Measurements from ENCODE around the gene IPO11. TPM values are rescaled to one million over a fixed set of nuclear protein-coding genes. Genes with fewer than 3 reads are reported as not detected.

IPO11 gene
- total RNA-seq, 1 experiment from 2014 or later, result 23.4 TPM

DNA sequence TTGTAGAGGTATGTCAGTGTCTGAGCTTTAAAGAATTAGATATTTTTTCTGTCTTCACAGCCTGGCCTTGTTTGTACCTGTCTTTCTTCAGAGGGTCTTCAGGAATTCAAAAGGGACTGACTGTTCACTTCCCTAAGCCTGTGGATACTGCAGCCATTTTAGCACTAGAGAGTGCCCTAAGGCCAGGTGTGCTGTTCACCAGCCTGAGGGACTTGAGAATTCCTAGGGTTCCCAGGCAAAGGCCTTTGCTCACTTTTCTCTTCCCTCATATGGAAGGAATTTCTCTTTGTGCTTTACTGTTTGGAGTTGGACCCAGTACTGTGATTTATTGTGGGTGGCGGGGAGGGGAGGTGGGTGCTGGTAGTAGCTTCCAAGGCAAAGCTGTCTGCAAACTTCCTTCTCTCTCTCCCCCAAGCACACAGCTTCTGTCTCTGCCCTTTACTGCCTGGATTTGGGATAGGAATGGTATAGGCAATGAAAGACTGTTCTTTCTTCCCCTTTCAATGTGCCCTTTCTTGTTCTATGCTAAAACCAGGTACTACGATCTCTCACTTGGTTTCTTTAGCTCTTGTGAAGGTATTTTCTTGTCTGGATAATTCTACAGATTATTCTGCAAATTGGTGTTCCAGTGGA is 156.4 kb downstream of the IPO11 start:
- no peak for DNase-seq (ENCODE audit: low read depth)

- no peak for DNase-seq (ENCODE audit: low read depth)
Measured at GRCh38 chr5:62569470-62569869, 156.9 kb downstream of the IPO11 start.

DNA sequence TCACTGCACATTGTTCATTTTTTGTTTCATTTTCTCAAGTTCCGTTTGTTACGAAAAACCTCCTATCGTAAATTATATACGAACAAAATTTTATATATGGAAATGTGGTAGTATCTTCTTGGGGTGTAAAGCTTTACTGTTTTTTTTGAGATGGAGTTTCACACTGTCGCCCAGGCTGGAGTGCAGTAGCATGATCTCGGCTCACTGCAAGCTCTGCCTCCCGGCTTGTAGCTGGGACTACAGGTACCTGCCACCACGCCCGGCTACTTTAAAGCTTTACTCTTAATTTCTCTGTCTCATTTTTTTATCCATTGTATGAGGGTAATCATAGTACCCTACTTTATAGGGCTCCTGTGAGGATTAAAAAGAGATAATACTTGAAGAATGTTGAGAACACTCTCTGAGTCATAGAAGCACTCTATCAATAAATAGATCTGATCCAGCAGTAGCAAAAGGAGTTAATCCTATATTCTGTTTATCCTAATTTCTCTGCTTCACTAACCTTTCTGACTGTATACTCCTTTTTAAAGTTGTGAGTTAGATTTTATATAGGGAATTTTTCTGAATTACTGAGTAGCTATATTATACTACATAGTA is 160.5 kb downstream of the IPO11 start:
- no peak for DNase-seq (ENCODE audit: low read depth)

GRCh38 chr5:62574599-62574998 is 162.0 kb downstream of the IPO11 start:
- no peak for DNase-seq (ENCODE audit: low read depth)

DNA sequence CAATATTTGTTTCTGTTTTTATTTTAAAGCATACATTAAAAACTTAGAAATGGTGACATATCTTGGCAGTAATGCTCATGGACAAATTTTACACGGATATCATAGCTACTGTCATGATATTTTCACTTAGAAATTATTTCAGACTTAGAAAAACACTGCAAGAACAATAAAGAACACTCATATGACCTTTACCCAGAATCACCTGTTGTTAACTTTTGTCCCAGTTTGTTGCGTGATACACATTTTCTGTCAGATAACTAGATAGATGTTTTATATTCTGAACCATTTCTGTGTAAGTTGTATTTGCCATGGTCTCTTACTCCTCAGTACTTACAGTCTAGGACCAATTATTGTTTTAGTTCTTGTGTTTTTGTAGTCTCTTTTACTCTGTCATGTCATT is 162.5 kb downstream of the IPO11 start:
- DNase-seq (ENCODE audit: low read depth), result no peak

DNA sequence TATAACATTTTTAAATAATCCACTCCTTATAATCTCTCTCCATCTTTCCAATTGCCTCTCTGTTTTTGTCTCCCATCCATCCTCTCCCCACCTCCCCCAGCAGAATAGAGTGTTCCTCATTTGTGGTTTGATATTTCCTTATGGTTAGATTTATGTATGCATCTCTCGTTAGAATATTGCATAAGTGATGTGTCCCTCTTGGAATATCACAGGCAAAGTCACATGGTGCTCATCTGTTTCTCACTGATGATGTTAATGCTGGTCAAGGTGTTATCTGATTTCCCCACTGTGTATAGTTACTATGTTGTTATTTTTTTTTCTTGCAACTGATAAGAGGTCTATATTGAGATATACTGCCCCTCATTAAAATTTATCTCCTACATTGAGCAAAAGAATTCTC is 162.9 kb downstream of the IPO11 start:
- no peak for DNase-seq (ENCODE audit: low read depth)

- peak; percentile 12 for DNase-seq (ENCODE audit: low read depth)
Measured at GRCh38 chr5:62576570-62577170, 164.1 kb downstream of the IPO11 start.

GRCh38 chr5:62577488-62577887 is 164.9 kb downstream of the IPO11 start:
- DNase-seq (ENCODE audit: low read depth), result no peak

DNA sequence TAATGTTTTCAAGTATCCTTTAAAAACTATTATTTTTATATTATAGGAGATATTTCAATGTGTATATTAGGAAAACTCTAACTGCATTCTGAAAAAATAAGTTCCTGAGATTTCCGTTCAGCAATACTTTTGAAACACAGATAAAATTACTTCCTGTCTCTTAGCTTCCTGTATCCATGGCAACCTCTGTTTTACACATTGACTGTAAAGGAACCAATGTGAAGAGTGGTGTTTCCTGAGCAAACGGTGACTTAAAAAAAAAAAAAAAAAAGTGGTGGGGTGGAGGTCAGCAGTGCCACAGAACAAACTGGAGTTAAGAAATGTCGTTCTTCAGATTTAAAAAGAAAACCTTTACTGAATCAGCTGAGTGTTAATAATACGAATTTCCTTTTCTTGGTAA is 166.0 kb downstream of the IPO11 start, which contains the start of gene LRRC70:
LRRC70 (plus strand) TSS at position 280 of the 400 bp plus-strand sequence. CDS start 620 bp downstream, outside the sequence.
- DNase-seq (ENCODE audit: low read depth), result peak; percentile 69

- no peak for DNase-seq (ENCODE audit: low read depth)
Measured at GRCh38 chr5:62579761-62580160, 167.2 kb downstream of the IPO11 start.

- no peak for DNase-seq (ENCODE audit: low read depth)
Measured at GRCh38 chr5:62581836-62582597, 169.5 kb downstream of the IPO11 start.

DNA sequence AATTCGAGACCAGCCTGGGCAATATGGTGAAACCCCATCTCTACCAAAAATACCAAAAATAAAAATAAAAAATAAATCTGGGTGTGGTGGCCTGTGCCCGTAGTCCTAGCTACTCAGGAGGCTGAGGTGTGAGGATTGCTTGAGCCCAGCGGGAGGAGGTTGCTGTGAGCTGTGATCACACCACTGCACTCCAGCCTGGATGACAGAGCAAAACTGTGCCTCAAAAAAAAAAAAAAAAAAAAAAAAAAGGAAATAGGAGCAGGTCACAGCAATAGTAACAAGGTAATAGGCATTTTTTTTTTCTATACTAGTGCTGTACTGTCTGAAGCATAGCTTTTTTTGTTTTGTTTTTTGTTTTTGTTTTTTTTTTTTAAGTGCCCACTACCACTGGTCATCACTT is 171.8 kb downstream of the IPO11 start:
- no peak for DNase-seq (ENCODE audit: low read depth)

DNA sequence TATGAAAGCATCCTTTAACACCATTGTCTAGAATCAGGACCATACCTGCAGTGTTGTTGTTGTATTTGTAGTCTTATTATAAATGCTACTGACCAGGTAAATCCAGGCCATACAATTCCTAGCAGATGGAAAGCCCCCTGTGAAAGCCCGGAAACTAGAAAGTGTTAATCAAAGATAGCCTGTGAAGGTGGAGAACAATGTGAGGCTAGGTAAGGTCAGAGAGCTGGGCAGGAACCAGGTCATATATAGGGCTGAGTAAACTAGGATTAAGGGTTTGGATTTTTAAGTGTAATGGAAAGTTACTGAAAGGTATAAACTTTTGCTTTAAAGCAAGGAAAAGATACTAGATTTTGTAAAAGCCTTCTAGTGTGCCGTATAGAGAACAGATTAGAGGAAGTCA is 172.7 kb downstream of the IPO11 start:
- no peak for DNase-seq (ENCODE audit: low read depth)

DNA sequence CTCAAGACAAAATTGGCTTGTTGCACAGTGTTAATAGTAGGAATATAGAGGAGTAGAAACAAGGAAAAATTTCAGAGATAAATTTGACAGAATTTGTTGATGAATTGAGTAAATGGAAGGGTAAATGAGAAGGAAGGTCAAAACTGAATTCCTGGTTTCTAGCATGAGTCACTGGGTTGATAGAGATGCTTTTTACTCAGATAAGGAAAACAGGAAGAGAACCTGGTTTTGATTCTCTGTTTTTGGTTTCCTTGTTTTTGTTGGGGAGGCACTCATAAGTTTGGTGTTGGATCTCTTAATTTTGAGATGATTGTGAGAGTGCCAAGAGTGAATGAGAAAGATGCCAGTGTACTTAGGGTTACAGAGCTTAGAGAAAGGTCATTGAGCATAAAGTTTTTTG is 173.2 kb downstream of the IPO11 start:
- no peak for DNase-seq (ENCODE audit: low read depth)

GRCh38 chr5:62587737-62588136 is 175.2 kb downstream of the IPO11 start:
- no peak for DNase-seq (ENCODE audit: low read depth)

DNA sequence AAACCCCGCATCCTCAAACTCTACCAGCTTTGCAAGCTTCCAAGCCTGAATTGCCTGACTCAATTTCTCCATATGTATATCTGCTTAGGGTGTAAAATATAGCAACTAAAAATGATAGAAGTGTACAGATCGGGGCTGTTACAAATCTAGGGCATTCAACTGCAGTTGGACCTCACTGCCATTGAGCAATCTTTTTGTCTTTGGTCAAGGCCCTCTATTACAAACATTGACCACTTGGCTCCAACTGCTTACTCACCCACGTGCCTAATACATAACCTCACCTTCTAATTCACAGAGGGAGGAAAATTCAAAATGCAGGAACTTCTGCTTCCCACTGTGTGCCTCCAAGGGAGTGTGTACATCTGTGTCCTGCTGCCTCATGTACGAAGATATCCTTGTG is 176.1 kb downstream of the IPO11 start:
- DNase-seq (ENCODE audit: low read depth), result no peak

- DNase-seq (ENCODE audit: low read depth), result no peak
Measured at GRCh38 chr5:62589504-62589903, 176.9 kb downstream of the IPO11 start.

DNA sequence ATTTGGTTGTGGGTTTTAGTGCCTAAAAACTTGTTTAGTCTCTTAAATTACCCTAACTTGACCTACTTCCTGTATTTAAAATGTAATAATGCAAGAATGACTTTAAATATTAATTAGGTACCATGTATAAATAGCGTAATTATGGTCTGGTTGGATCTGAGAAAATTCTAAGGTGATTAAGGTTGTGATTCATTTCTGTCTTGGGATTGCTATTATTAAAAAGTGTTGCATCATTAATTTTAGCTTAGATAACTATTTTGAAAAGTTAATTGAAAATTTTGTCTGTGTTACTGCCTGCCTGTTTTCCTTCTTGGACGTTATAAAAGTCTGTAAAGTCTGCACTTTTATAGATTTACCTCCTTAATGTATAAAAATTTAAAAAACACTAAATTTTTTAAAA is 177.8 kb downstream of the IPO11 start:
- DNase-seq (ENCODE audit: low read depth), result no peak

DNA sequence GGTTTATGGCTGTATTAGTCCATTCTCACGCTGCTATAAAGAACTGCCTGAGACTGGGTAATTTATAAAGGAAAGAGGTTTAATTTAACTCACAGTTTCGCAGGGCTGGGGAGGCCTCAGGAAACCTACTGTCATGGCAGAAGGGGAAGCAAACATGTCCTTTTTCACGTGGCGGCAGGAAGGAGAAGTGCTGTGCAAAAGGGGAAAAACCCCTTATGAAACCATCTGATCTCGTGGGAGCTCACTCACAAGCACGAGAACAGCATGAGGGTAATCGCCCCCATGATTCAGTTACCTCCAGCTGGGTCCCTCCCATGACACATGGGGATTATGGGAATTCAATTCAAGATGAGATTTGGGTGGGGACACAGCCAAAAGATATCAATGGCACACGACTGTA is 180.0 kb downstream of the IPO11 start:
- no peak for DNase-seq (ENCODE audit: low read depth)

DNA sequence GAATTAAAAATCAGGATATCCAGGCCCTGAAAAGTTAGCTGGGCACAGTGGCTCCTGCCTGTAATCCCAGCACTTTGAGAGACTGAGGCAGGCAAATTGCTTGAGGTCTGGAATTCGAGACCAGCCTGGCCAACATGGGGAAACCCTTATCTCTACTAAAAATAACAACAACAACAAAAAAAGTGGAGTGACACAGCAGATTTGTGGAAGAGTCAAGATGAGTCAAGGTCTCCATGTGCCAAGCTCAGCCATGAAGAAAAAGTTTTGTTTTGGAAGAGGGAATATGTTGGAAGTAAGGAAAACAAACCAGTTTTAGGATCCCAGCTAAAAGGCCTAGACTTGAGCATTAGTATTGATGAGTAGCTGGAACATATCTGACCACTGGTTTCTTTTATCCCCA is 180.8 kb downstream of the IPO11 start:
- peak; percentile 23 for DNase-seq (ENCODE audit: low read depth)

- no peak for DNase-seq (ENCODE audit: low read depth)
Measured at GRCh38 chr5:62594364-62594984, 181.9 kb downstream of the IPO11 start.

DNA sequence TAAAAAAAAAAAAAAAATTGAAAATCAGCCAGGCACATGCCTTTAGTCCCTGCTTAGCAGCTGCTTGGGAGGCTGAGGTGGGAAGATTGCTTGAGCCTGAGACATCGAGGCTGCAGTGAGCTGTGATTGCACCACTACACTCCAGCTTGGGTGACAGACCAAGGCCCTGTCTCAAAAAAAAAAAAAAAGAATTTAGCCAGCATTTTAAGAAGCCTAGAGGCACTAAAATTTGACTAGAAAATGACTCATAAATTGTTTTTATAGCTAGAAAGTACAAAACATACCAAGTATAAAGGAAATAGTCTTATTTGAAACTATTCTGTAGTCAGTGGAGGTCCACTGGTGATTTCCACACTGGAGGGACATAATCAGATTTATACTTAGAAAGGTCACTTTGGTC is 183.5 kb downstream of the IPO11 start:
- no peak for DNase-seq (ENCODE audit: low read depth)

All from HT1080 (cell line).